Smooth muscle cell (in vitro differentiated cells): ENCODE results near the gene SLC27A3. TPM values are rescaled to one million over a fixed set of nuclear protein-coding genes. Genes with fewer than 3 reads are reported as not detected.
A peak's percentile ranks its signal among the peaks of the same experiment; 100 is the strongest.

ENCODE experiments used
- DNase-seq: peaks from one replicate; lab custom pipeline; 2025; ENCODE audit not compliant: unreplicated experiment; lab: John Stamatoyannopoulos, UW
- H2AFZ ChIP-seq: fragments of 200-600 bp; sonication (generic); 2 replicates; pipeline ENCODE4 v1.6.0; 2016; ENCODE audit warnings: antibody characterized with exemption, low read depth, mild to moderate bottlenecking
- H3F3A ChIP-seq: fragments of 200-600 bp; sonication (generic); 2 replicates; pipeline ENCODE4 v1.6.0; 2017; ENCODE audit warnings: antibody characterized with exemption, low read depth
- H3K27ac ChIP-seq: fragments of 200-600 bp; sonication (generic); 2 replicates; pipeline ENCODE4 v1.5.1; 2016; ENCODE audit warnings: low read depth, mild to moderate bottlenecking
- H3K27me3 ChIP-seq: fragments of 200-600 bp; sonication (generic); 2 replicates; pipeline ENCODE4 v1.6.1; 2016; ENCODE audit warnings: low read depth, mild to moderate bottlenecking
- H3K36me3 ChIP-seq: fragments of 200-600 bp; sonication (generic); 2 replicates; pipeline ENCODE4 v1.5.1; 2016; ENCODE audit warnings: low read depth
- H3K4me1 ChIP-seq: fragments of 200-600 bp; sonication (generic); 2 replicates; pipeline ENCODE4 v1.5.1; 2016; ENCODE audit warnings: low read depth
- H3K4me2 ChIP-seq: fragments of 200-600 bp; sonication (generic); 2 replicates; pipeline ENCODE4 v1.6.0; 2016; ENCODE audit warnings: mild to moderate bottlenecking
- H3K4me3 ChIP-seq: fragments of 200-600 bp; sonication (generic); 2 replicates; pipeline ENCODE4 v1.5.1; 2016; ENCODE audit warnings: mild to moderate bottlenecking
- H3K79me2 ChIP-seq: fragments of 200-600 bp; sonication (generic); 2 replicates; pipeline ENCODE4 v1.6.0; 2016; ENCODE audit warnings: low read depth, mild to moderate bottlenecking
- H3K9ac ChIP-seq: fragments of 200-600 bp; sonication (generic); 2 replicates; pipeline ENCODE4 v1.6.0; 2016; ENCODE audit warnings: low read depth
- H3K9me3 ChIP-seq: fragments of 200-600 bp; sonication (generic); replicated peaks from 2 replicates; pipeline ENCODE4 v1.5.1; 2016; ENCODE audit warnings: low read depth
- H4K20me1 ChIP-seq: fragments of 200-600 bp; sonication (generic); 2 replicates; pipeline ENCODE4 v1.6.0; 2016; ENCODE audit warnings: low read depth
- CTCF ChIP-seq: fragments of 200-600 bp; sonication (generic); IDR thresholded peaks from 2 replicates; pipeline ENCODE4 v1.5.1; 2017; ENCODE audit warnings: borderline replicate concordance, mild to moderate bottlenecking, antibody characterized with exemption; ENCODE audit not compliant: insufficient read depth, poor library complexity, severe bottlenecking
- WGBS: methylation state at CpG from one replicate; pipeline ENCODE4 v1.1.7; 2016; ENCODE audit warnings: low lambda C conversion rate; 5-methylcytosine and 5-hydroxymethylcytosine counted together
- polyA plus RNA-seq: library from polyadenylated mRNA; unstranded; fragments of >200 nt; fragmentation: Nextera tagmentation; extraction: Ambion mirVana; gene quantifications from 2 replicates; pipeline ENCODE4 v1.2.1, GENCODE V29; 2016
- total RNA-seq: library from RNA; depleted of rRNA; stranded (reverse); fragments of >200 nt; gene quantifications from 2 replicates; pipeline ENCODE4 v1.2.3, GENCODE V29; 2014

The SLC27A3 gene
- total and polyA plus RNA-seq, 2 experiments from 2014 or later = 21.3 to 41.0 TPM

- no peak overlapping the region for H3K4me2 ChIP-seq
- TF ChIP-seq CTCF = no peak
- DNase-seq = no peak
- no peak overlapping the region for H3K4me3 ChIP-seq
- H3K79me2 ChIP-seq = no peaks in the 10 kb centered on the region
- H3K9me3 ChIP-seq = no peaks in the 10 kb centered on the region
- no peaks in the 10 kb centered on the region for H4K20me1 ChIP-seq
- H3K27me3 ChIP-seq = no peaks in the 10 kb centered on the region
- no peaks in the 10 kb centered on the region for H3K4me1 ChIP-seq
- peaks cover 10% of the 10 kb centered on the region for H3F3A ChIP-seq
- no peaks in the 10 kb centered on the region for H3K36me3 ChIP-seq
- 96% methylated on average over 4 of the region's 4 CpGs for WGBS
- H3K9ac ChIP-seq = no peak overlapping the region
- H3K27ac ChIP-seq = no peak overlapping the region
- no peak overlapping the region for H2AFZ ChIP-seq
Measured at GRCh38 chr1:153768316-153769181, 6.7 kb upstream of the SLC27A3 start.

GRCh38 chr1:153769221-153769620, 6.0 kb upstream of the SLC27A3 start:
- H3K9ac ChIP-seq = no peak overlapping the region
- WGBS = 93% methylated on average over 3 of the region's 3 CpGs
- no peaks in the 10 kb centered on the region for H3K27me3 ChIP-seq
- no peaks in the 10 kb centered on the region for H3K4me1 ChIP-seq
- no peak overlapping the region for H3K4me2 ChIP-seq
- H3K4me3 ChIP-seq = no peak overlapping the region
- TF ChIP-seq CTCF = no peak
- peaks cover 17% of the 10 kb centered on the region for H3F3A ChIP-seq
- DNase-seq = no peak
- H3K27ac ChIP-seq = no peak overlapping the region
- H3K79me2 ChIP-seq = no peaks in the 10 kb centered on the region
- H4K20me1 ChIP-seq = no peaks in the 10 kb centered on the region
- no peaks in the 10 kb centered on the region for H3K36me3 ChIP-seq
- H2AFZ ChIP-seq = no peak overlapping the region
- no peaks in the 10 kb centered on the region for H3K9me3 ChIP-seq

DNA sequence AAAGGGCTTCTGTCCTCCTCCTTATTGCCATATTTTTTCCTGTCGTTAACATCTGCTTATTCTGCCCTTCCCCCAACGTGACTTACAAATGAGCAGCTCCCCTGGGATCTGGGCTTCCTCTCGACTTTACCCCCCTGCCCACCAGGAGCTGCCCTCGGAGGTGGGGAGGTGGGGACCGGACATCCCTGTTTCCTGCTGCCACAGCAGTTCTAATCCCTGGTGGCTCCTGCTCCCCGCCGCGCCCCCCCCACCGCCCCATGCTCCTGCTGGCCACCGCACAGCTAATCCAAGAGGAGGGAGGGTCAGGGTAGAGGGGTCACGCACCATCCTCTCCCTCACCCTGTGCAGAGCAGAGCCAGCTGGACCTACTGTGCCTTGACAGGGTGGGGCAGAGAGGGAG, 4.4 kb upstream of the SLC27A3 start:
- Histone ChIP-seq H3K4me2 (no peak overlapping the region), H3K36me3 (no peaks in the 10 kb centered on the region), H3K4me1 (peaks cover 4% of the 10 kb centered on the region), H3K79me2 (no peaks in the 10 kb centered on the region), H3K9me3 (no peaks in the 10 kb centered on the region), H2AFZ (no peak overlapping the region), H3K9ac (no peak overlapping the region), H3K27ac (peak overlapping the region; percentile 4), H3K27me3 (no peaks in the 10 kb centered on the region), H4K20me1 (no peaks in the 10 kb centered on the region), H3K4me3 (no peak overlapping the region), H3F3A (peaks cover 18% of the 10 kb centered on the region)
- TF ChIP-seq CTCF = no peak
- no peak for DNase-seq
- 61% methylated on average over 11 of the region's 11 CpGs for WGBS

DNA sequence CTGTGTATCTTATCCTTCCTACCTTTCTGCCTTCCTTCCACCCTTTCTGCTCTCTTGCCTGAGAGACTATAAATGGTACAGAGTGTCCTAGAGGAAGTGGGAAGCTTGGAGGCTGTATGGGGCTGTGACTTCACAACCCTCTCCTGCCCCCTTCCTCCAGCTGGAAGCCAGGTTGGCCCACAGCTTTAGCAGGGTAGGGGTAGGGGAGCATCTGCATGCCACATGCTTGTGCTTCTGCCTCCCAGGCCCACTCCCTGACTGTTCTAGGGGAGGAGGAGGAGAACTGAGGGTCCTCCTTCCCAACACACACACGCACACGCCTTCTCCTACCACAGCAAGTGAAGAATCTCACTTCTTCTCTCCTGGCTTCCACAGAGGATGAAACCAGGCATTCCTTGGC, 3.9 kb upstream of the SLC27A3 start:
- 75% methylated on average over 2 of the region's 2 CpGs for WGBS
- H4K20me1 ChIP-seq = no peaks in the 10 kb centered on the region

More for the DNA sequence above, 3.9 kb upstream of the SLC27A3 start:
- H3K4me1 ChIP-seq = peaks cover 7% of the 10 kb centered on the region
- H3K36me3 ChIP-seq = no peaks in the 10 kb centered on the region
- H3K27me3 ChIP-seq = no peaks in the 10 kb centered on the region
- H3F3A ChIP-seq = peaks cover 18% of the 10 kb centered on the region
- H3K9me3 ChIP-seq = no peaks in the 10 kb centered on the region
- no peaks in the 10 kb centered on the region for H3K79me2 ChIP-seq
- no peak for TF ChIP-seq CTCF
- peak overlapping the region; percentile 4 for H3K27ac ChIP-seq
- H3K4me3 ChIP-seq = no peak overlapping the region
- DNase-seq = no peak
- H2AFZ ChIP-seq = no peak overlapping the region
- H3K4me2 ChIP-seq = no peak overlapping the region
- H3K9ac ChIP-seq = no peak overlapping the region
